CD4-positive, alpha-beta T cell treated with Interleukin-4 for 4 hours (primary cell): Measurements from ENCODE around the gene SCARB1.
"Not testable (repeated sequence)": the region's sequence is repeated elsewhere in the genome, so short reads cannot be mapped to it uniquely, and the experiment has no call there.

Experiments
- DNase-seq: peaks from one replicate; pipeline ENCODE4 v3.0.0-alpha.2; 2020

Gene SCARB1

DNA sequence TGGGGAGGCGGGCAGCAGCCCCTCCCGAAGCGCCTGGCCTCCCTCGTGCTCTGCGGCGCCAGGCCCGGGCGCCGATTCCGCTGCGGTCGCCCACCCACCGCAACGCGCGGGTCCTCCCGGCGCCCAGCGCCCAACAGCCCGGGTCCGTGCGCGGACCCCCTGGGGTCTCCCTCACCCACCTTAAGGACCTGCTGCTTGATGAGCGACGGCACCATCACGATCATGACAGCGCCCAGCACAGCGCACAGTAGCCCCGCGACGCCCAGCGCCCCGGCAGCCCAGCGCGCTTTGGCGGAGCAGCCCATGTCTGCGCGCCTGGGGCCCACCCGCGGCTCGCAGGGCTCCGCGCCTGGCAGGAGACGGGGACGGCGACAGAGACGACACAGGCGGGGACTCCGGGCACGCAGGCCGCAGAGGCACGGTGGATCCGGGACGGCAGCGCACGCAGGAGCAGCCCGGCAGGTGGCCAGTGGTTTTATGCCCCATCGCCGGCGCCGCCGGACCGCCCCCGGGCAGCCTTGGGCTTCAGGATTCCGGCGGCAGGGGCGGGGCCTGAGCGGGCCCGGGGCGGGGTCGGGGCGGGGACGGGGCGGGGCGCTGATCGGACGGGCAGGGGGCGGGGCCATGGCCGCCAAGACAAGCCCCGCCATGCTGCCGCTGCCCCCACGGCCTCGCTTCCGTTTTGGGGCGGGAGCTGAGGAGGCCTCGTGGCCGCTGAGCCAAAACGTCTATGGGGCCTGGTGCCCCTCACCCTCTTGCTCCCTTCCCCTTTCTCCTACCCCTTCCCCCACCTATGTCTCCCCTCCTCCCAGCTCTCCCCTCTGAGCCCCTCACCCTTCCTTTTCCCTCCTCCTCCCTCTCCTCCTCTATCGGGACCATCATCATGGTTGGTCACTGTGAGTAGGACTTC lies at the start of gene SCARB1:
SCARB1 (minus strand) TSS at position 449 of the 910 bp plus-strand sequence; CDS start at position 305, 144 bp downstream.
- DNase-seq: peak; percentile 60

- DNase-seq: not testable (repeated sequence)
These were observed 49.0 kb upstream of the SCARB1 start for GRCh38 chr12:124912529-124913287.

DNA sequence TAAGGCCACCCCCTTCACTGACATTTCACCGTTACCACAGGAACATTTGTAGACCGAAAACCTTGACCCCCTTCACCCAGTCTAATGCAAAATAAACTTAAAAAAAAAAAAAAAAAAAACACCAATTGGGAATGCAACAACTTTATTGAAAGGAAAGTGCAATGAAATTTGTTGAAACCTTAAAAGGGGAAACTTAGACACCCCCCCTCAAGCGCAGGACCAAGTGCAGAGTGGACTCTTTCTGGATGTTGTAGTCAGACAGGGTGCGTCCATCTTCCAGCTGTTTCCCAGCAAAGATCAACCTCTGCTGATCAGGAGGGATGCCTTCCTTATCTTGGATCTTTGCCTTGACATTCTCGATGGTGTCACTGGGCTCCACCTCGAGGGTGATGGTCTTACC lies 47.9 kb upstream of the SCARB1 start:
- DNase-seq: not testable (repeated sequence)

- DNase-seq: no peak
These were observed 47.2 kb upstream of the SCARB1 start for GRCh38 chr12:124910561-124911478.

DNA sequence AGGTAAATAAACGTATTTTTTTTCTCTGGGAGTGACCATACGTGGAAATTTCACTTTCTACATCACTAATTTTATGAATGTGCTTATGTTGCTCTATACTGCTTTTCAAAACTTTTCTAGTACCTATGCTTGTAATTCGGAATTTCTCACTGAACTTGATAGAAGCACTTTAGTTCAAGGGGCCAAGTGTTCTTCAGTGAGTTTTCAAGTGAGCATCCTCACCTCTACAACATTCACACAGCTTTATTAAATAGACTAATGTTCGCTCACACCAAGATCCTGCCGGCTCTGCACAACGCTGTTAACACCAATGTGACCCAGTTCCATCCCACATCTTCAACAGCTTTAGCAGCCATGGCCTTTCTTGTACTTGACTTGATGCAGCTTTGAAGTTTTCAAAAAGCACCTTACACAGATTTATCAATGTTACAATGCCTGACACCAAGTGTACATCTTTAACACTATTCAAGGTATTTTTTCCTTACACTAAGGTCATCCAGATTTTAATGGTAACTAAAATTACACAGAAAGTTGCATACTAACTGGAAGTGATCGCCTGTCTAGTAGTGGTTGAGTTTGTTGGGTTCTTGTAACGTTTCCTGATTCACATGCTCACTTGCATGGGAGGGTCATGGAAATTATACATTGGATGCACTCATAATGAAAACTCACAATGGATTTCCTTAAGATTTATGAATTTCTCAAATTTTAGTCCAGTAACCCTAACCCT lies 46.3 kb upstream of the SCARB1 start:
- no peak for DNase-seq

DNA sequence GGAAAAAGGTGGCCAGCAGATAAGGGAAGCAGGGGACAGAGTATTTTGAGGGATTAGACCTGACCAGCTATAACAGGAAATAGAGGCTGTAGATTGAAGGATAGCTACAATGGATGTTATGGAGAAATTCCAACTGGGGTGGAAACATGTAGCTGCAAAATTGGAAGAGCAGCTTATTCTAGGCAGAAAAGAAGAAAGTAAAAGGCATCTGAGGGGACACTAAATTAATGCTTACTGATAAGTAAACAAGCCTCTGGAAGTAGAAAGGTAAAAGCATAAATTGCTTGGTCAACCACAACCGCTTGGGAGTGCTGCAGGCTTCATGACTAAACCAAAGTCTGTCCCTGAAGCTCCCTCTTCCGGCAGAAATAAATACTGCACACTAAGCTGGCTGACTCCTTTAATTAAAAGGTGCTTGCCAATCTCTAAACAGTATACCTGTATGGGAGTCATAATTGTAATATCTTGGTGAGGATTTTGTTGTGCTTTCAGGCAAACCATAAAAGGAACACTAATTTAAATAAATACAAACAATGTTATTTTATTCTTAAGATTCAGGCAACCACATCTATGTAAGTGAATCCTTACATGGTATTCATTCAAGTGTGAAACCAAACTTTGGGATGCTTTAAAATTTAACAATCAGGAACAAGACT lies 43.1 kb upstream of the SCARB1 start:
- DNase-seq: peak; percentile 94

DNA sequence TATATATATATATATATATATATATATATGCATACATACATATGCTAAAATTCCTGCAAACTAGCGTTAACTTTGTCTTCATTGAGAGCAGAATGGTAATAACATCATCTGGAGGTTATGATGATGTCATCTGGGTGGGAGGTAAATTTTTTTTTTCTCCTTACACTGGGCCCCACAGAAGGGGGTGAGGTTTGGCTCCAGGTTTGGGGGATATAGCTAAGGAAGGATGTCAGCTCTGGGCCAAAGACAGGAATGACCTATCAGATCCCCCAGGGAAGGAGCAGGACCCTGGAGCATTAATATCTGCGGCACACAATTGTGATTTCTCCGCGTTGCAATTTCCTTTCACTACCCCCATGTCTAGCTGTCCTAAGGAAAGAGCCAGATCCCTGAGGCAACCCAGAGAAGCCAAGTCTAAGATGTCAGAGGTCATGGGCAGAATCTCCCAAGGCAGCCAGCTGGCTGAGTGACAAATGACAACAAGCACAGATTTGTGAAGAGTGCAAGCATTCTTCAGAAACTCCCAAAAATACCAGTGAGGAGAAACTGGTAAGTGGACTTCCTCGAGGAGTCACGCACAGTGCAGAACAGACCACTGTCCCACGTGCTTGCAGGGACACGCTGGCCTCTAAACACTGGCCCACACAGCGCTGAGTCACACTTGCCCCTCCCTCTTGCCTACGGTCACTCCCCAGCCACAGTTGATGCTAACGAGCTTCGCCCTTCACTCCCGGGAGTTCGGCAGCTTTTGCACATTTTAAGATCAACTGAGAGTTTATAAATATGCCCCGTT lies 40.8 kb upstream of the SCARB1 start:
- no peak for DNase-seq

- no peak for DNase-seq
These were observed 39.3 kb upstream of the SCARB1 start for GRCh38 chr12:124902916-124903315.

- no peak for DNase-seq
These were observed 37.3 kb upstream of the SCARB1 start for GRCh38 chr12:124901003-124901402.

DNA sequence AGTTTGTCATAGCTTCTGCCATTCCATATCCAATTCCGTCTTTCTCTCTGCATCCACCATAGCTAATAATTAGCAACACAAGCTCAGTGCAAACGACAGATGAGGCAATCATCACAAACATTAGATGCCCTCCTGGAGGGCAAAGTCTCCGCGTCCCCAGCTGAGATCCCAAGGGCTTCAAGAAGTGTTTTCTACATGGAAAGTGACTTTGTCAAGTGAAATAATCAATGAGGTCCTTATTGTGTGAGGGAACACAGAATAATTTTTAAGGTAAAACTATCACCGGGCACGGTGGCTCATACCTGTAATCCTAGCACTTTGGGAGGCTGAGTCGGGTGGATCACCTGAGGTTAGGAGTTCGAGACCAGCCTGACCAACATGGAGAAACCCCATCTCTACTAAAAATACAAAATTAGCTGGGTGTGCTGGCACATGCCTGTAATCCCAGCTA lies 36.7 kb upstream of the SCARB1 start:
- not testable (repeated sequence) for DNase-seq

- DNase-seq: no peak
These were observed 35.2 kb upstream of the SCARB1 start for GRCh38 chr12:124898923-124899294.

DNA sequence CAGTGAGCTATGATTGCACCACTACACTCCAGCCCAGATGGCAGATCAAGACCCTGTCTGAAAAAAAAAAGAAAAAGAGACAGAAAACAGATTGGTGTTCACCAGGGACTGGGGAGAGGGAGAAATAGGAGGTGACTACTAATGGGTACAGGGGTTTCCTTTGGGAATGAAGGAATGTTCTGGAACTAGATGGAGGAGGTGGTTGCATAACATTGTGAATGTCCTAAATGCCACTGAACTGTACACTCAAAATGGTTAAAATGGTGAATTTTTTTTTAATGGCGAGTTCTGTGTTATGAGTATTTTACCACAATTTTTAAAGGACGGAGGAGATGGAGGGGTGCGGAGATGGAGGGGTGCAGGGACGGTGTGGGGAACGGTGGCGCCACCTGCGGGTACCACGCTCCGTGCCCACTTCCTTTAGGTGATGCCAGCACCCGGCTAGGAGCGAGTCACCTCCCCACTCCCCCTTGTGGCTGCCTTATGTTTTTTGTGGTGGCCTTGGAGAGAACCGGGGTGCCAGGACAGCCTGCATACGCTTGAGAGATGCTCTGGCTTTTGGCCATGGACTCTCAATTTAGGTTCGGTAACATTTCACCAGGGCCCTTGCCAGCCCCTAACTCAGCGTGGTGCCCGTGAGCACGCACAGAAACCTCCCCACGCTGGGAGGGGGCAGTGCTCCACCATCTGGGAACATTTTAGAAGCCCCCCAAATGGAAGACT lies 34.7 kb upstream of the SCARB1 start:
- peak; percentile 63 for DNase-seq

GRCh38 chr12:124896461-124896860 lies 32.8 kb upstream of the SCARB1 start:
- no peak for DNase-seq

- DNase-seq: no peak
These were observed 30.3 kb upstream of the SCARB1 start for GRCh38 chr12:124893792-124894516.

DNA sequence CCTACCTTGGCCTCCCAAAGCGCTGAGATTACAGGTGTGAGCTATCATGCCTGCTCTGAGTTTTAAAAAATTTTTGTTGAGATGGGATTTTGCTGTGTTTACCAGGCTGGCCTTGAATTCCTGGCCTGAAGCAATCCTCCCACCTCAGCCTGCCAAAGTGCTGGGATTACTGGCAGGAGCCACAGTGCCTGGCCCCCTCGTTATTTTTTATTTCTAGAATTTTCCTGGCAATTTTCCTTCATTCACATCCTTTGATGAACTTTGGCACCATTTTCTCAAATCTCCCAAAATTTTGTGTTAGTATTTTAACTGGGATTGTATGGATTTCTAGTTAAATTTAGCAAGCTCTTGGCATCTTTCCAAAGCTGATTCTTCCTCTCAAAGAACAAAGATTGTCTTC lies 24.6 kb upstream of the SCARB1 start:
- DNase-seq: no peak

GRCh38 chr12:124887766-124888165 lies 24.1 kb upstream of the SCARB1 start:
- not testable (repeated sequence) for DNase-seq

DNA sequence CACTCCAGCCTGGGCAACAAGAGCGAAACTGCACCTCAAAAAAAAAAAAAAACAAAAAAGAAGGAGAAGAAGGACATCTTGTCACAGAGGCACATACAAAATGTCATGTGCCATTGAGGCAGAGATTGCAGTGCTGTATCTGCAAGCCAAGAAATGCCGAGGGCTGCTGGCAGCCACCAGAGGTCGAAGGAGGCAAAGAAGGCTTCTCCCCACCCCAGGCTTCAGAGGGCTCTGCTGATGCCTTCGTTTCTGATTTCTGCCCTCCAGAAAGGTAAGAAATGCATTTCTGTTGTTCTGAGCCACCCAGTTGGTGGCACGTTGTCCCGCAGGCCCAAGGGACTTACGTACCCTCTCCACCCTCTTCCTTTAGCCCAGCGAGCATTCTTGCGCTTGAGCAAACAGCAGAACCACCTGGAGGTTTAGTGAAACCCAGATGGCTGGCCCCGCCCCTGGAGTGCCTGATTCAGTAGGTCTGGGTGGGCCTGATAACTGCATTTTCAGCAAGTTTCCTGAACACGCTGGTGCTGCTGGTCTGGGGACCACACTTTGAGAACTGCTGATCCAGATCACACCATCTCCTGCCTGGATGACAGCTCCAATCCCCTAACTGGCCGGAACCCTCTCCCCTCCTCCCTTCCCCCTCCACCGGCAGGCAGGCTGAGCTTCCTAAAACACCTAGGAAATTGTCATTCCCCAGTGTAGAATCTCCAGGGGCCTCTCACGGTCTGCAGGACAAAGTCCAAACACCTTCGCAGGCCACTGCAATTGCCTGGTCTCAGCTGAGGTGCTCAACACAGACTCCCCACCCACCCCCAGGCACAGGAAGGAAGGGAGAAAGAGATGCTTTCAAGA lies 21.1 kb upstream of the SCARB1 start:
- DNase-seq: no peak
